Panc1 (cell line): ENCODE data around the gene ETV7. TPM values are rescaled to one million over a fixed set of nuclear protein-coding genes. Genes with fewer than 3 reads are reported as not detected.

Source experiments
- ATAC-seq: fragments of 200-7000 bp; cut with Tn5 transposase; 2 replicates; pipeline ENCODE4 v1.9.1; 2020; ENCODE audit warnings: mild to moderate bottlenecking, moderate library complexity
- BruUV-seq: library from RNA; stranded (reverse); fragments of 400-500 nt; replicated peaks from 2 replicates; lab custom pipeline; 2021; lab: Mats Ljungman, UMichigan
- CTCF ChIA-PET: fragments of 300-600 bp; sonication (Branson Sonifier 250); formaldehyde crosslinking; loops from one replicate; lab custom pipeline; 2022; ENCODE audit warnings: antibody characterized with exemption; lab: Charles Lee
- POLR2A ChIA-PET: fragments of 300-600 bp; sonication (Branson Sonifier 250); formaldehyde crosslinking; loops from one replicate; lab custom pipeline; 2022; ENCODE audit warnings: antibody characterized with exemption; lab: Charles Lee
- DNase-seq: peaks from one replicate; pipeline ENCODE4 v3.0.0-alpha.2; 2010; ENCODE audit warnings: low read depth, low spot score
- H3K27ac ChIP-seq: 2 replicates; pipeline ENCODE4 v1.5.1; 2011; ENCODE audit warnings: mild to moderate bottlenecking, low read length, inconsistent platforms
- H3K27me3 ChIP-seq: fragments of 200-500 bp; sonication (Bioruptor generic); 2 replicates; pipeline ENCODE4 v1.6.0; 2014; ENCODE audit warnings: low read length, inconsistent platforms; ENCODE audit not compliant: control insufficient read depth, insufficient read depth
- H3K36me3 ChIP-seq: fragments of 200-500 bp; sonication (Bioruptor generic); 2 replicates; pipeline ENCODE4 v1.5.1; 2014; ENCODE audit warnings: inconsistent platforms, mild to moderate bottlenecking, low read length, moderate library complexity; ENCODE audit not compliant: control insufficient read depth, insufficient read depth
- H3K4me1 ChIP-seq: 2 replicates; pipeline ENCODE4 v1.5.1; 2011; ENCODE audit warnings: inconsistent platforms, mild to moderate bottlenecking, low read length, moderate library complexity; ENCODE audit not compliant: control insufficient read depth, insufficient read depth
- H3K4me3 ChIP-seq, 2 experiments: 2 replicates each; pipeline ENCODE4 v1.5.1; 2011 to 2012; ENCODE audit warnings: low read depth in 2 of 2, low read length in 2 of 2, mild to moderate bottlenecking in 2 of 2, inconsistent platforms in 1 of 2, moderate library complexity in 1 of 2
- H3K9me3 ChIP-seq: fragments of 200-500 bp; sonication (Bioruptor generic); 2 replicates; pipeline ENCODE4 v1.5.1; 2014; ENCODE audit warnings: low read depth, mild to moderate bottlenecking, inconsistent platforms, low read length, moderate library complexity; ENCODE audit not compliant: control insufficient read depth, insufficient read depth
- POLR2AphosphoS5 ChIP-seq: IDR thresholded peaks from 2 replicates; pipeline ENCODE4 v1.6.1; 2012; ENCODE audit warnings: mild to moderate bottlenecking, low read depth, low read length, moderate library complexity
- SIN3A ChIP-seq: IDR thresholded peaks from 2 replicates; pipeline ENCODE4 v1.6.1; 2012; ENCODE audit warnings: low read depth, mild to moderate bottlenecking, low read length, moderate library complexity, borderline replicate concordance; ENCODE audit not compliant: insufficient read depth
- TCF7L2 ChIP-seq: IDR thresholded peaks from 2 replicates; pipeline ENCODE4 v1.6.1; 2011; ENCODE audit warnings: mild to moderate bottlenecking, low read depth, low read length, inconsistent platforms
- in situ Hi-C: cut with HindIII; loops from 2 replicates; pipeline ENCODE4 v1.10.0; 2016; ENCODE audit warnings: low sequenced_read_pairs, low pct_unique_long_range_greater_than_20kb
- intact Hi-C: fragments of 100-400 bp; cut with micrococcal nuclease; formaldehyde crosslinking; loops from one replicate; pipeline ENCODE4 v1.10.0; 2022; ENCODE audit not compliant: unreplicated experiment
- total RNA-seq: library from RNA; stranded (reverse); gene quantifications from one replicate; pipeline ENCODE4 v1.2.1, GENCODE V29; 2021; ENCODE audit not compliant: unreplicated experiment
- TF ChIP-seq, protein P1 (sequence below): fragments of 450-650 bp; IDR thresholded peaks from 2 replicates; pipeline ENCODE4 v1.5.1; 2017; ENCODE audit warnings: mild to moderate bottlenecking
- TF ChIP-seq, protein P2 (sequence below), 2 experiments: IDR thresholded peaks; 2 replicates each; pipeline ENCODE4 v1.6.1; 2011 to 2012; ENCODE audit warnings: low read depth in 2 of 2, control low read depth in 1 of 2, low read length in 1 of 2, mild to moderate bottlenecking in 1 of 2, moderate library complexity in 1 of 2; ENCODE audit not compliant: insufficient read depth in 1 of 2

ETV7 gene
- total RNA-seq, 1 experiment from 2014 or later: 2.0 TPM

DNA sequence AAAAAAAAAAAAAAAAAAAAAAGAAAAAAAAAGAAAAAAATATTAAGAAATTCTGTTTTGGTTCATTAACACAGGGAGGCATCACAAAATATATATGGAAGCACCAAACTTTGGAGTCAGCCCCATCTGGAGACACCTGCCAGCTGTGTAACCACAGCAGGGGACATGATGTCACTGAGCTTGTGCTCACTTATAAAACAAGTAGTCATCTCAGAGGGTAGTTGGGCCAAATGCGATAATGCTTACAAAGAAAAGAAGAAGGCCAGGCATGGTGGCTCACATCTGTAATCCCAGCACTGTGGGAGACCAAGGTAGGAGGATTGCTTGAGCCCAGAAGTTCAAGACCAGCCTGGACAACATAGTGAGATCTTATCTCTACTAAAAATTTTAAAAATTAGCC is 49.7 kb downstream of the ETV7 start:
- ChIA-PET CTCF (interaction anchor here (0.7 kb wide), 1 partner anchor 29 kb away, joined by 5 read pairs; no protein-coding TSS in a partner anchor), POLR2A (interaction anchor here (0.7 kb wide), 2 partner anchors 197 to 261 kb away, joined by 6 to 15 read pairs; no protein-coding TSS in a partner anchor)
- H3K9me3 ChIP-seq: no peaks in the 10 kb centered on the region
- TF ChIP-seq SIN3A (no peak), TCF7L2 (no peak), POLR2AphosphoS5 (no peak)
- TF ChIP-seq, protein P1, sequence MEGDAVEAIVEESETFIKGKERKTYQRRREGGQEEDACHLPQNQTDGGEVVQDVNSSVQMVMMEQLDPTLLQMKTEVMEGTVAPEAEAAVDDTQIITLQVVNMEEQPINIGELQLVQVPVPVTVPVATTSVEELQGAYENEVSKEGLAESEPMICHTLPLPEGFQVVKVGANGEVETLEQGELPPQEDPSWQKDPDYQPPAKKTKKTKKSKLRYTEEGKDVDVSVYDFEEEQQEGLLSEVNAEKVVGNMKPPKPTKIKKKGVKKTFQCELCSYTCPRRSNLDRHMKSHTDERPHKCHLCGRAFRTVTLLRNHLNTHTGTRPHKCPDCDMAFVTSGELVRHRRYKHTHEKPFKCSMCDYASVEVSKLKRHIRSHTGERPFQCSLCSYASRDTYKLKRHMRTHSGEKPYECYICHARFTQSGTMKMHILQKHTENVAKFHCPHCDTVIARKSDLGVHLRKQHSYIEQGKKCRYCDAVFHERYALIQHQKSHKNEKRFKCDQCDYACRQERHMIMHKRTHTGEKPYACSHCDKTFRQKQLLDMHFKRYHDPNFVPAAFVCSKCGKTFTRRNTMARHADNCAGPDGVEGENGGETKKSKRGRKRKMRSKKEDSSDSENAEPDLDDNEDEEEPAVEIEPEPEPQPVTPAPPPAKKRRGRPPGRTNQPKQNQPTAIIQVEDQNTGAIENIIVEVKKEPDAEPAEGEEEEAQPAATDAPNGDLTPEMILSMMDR: no peak
- TF ChIP-seq, protein P2, sequence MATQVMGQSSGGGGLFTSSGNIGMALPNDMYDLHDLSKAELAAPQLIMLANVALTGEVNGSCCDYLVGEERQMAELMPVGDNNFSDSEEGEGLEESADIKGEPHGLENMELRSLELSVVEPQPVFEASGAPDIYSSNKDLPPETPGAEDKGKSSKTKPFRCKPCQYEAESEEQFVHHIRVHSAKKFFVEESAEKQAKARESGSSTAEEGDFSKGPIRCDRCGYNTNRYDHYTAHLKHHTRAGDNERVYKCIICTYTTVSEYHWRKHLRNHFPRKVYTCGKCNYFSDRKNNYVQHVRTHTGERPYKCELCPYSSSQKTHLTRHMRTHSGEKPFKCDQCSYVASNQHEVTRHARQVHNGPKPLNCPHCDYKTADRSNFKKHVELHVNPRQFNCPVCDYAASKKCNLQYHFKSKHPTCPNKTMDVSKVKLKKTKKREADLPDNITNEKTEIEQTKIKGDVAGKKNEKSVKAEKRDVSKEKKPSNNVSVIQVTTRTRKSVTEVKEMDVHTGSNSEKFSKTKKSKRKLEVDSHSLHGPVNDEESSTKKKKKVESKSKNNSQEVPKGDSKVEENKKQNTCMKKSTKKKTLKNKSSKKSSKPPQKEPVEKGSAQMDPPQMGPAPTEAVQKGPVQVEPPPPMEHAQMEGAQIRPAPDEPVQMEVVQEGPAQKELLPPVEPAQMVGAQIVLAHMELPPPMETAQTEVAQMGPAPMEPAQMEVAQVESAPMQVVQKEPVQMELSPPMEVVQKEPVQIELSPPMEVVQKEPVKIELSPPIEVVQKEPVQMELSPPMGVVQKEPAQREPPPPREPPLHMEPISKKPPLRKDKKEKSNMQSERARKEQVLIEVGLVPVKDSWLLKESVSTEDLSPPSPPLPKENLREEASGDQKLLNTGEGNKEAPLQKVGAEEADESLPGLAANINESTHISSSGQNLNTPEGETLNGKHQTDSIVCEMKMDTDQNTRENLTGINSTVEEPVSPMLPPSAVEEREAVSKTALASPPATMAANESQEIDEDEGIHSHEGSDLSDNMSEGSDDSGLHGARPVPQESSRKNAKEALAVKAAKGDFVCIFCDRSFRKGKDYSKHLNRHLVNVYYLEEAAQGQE (IDR thresholded peaks at IDR 0.05; ENCODE audit: insufficient read depth in 1 of 2, low read depth in 2 of 2, low read length in 1 of 2): no peak
- DNase-seq (no peak), ATAC-seq (no peak)
- intact Hi-C loops: no loop called here
- H3K27ac ChIP-seq: no peak overlapping the region
- no peaks in the 10 kb centered on the region for H3K36me3 ChIP-seq
- in situ Hi-C loops: no loop called here
- H3K27me3 ChIP-seq: peaks cover 16% of the 10 kb centered on the region
- peaks cover 15% of the 10 kb centered on the region for H3K4me1 ChIP-seq
- no peak overlapping the region for H3K4me3 ChIP-seq
- BruUV-seq: no TSS peak

DNA sequence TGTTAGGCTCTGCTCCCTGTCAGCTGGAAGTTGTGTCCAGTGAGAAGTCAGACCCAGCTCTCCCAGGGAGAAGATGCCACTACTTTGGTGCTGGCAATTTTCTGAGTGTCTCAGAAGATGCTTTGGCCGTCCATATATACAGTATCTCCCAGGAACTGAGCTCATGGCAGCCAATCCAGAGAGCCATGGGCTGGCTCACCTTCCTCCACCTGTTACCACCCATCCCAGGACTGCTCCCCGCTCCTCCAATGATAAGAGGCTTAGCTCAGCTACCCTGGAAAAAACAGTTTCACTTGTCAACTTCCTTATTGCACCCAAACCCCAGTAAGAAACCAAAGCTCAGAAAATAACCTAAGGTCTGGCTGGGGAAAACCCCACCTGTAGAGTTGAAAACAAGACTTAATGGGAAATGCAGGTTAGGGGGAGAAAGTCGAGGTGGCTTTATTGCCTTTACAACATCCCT is 50.7 kb downstream of the ETV7 start, which contains the start of gene BNIP5:
Gene BNIP5 (minus strand): TSS at position 110 of the 463 bp plus-strand sequence. CDS start 6,198 bp downstream, outside the sequence.
- TF ChIP-seq, protein P1: no peak
- TF ChIP-seq POLR2AphosphoS5: no peak
- no peak for TF ChIP-seq TCF7L2
- TF ChIP-seq SIN3A: no peak
- TF ChIP-seq, protein P2 (IDR thresholded peaks at IDR 0.05; ENCODE audit: insufficient read depth in 1 of 2, low read depth in 2 of 2, low read length in 1 of 2): no peak
- Histone ChIP-seq H3K27ac (no peak within 1 kb of the TSS), H3K9me3 (no peaks in the 10 kb centered on the region), H3K36me3 (no peaks in the 10 kb centered on the region), H3K27me3 (peaks cover 16% of the 10 kb centered on the region), H3K4me1 (peaks cover 15% of the 10 kb centered on the region), H3K4me3 (no peak within 1 kb of the TSS)
- intact Hi-C loops: no loop called here
- POLR2A ChIA-PET: no interaction called here
- DNase-seq: no peak
- in situ Hi-C loops: no loop called here
- no TSS peak for BruUV-seq
- CTCF ChIA-PET: no interaction called here
- no peak for ATAC-seq
